ENCODE results near the gene MTHFD2L. TPM values are rescaled to one million over a fixed set of nuclear protein-coding genes. Genes with fewer than 3 reads are reported as not detected.

MTHFD2L gene
- total and polyA plus RNA-seq, 9 of the 15 experiments (the other 6 are each of a cell fraction or from before 2014, with no cell fraction given) = 10.0 to 39.0 (median 26.0) TPM

GRCh38 chr4:74157561-74158465 is at the start of gene MTHFD2L (continued):
- TF ChIP-seq ZNF280A (IDR thresholded peaks at IDR 0.05; ENCODE audit: low read depth, partially characterized antibody) = no peak
- TF ChIP-seq SAFB2 (IDR thresholded peaks at IDR 0.05; ENCODE audit: borderline replicate concordance, low read depth, low read length, severe bottlenecking) = no peak
- TF ChIP-seq ZNF785 (CRISPR knock-in tag; IDR thresholded peaks at IDR 0.05) = no peak
- TF ChIP-seq HSF4 (CRISPR knock-in tag; IDR thresholded peaks at IDR 0.05; ENCODE audit: borderline replicate concordance) = no peak
- TF ChIP-seq ZNF232 (CRISPR knock-in tag; IDR thresholded peaks at IDR 0.05) = no peak
- no peak for TF ChIP-seq SMARCE1 (IDR thresholded peaks at IDR 0.05)
- peak; percentile 89 for TF ChIP-seq TAF1 (IDR thresholded peaks at IDR 0.05; ENCODE audit: control insufficient read depth, extremely low read depth, insufficient read depth, low read length, severe bottlenecking)
- TF ChIP-seq ATF2 (CRISPR knock-in tag; IDR thresholded peaks at IDR 0.05) = no peak
- no peak for TF ChIP-seq CBX8 (IDR thresholded peaks at IDR 0.05; ENCODE audit: borderline replicate concordance, extremely low read depth, low read depth, low read length, poor library complexity, severe bottlenecking)
- TF ChIP-seq ZMIZ1 (IDR thresholded peaks at IDR 0.05; ENCODE audit: low read depth in 2 of 2, low read length in 2 of 2) = peak in 1 of 2 experiments; percentile 74; a peak in 1 of 4 replicates
- no peak for TF ChIP-seq PCBP1 (IDR thresholded peaks at IDR 0.05; ENCODE audit: low read depth, low read length, poor library complexity, severe bottlenecking)
- TF ChIP-seq PRDM10 (IDR thresholded peaks at IDR 0.05; ENCODE audit: partially characterized antibody) = no peak
- TF ChIP-seq NCOR1 (IDR thresholded peaks at IDR 0.05) = no peak
- TF ChIP-seq RBM15 (IDR thresholded peaks at IDR 0.05; ENCODE audit: insufficient read depth, low read length) = no peak
- TF ChIP-seq CXXC5 (CRISPR knock-in tag; IDR thresholded peaks at IDR 0.05) = peak; percentile 84

Data from K562 (cell line).